ENCODE results near the gene STK31. TPM values are rescaled to one million over a fixed set of nuclear protein-coding genes. Genes with fewer than 3 reads are reported as not detected.
"Not testable (repeated sequence)": the region's sequence is repeated elsewhere in the genome, so short reads cannot be mapped to it uniquely, and the experiment has no call there.

Gene STK31
- total RNA-seq, 4 donors from 2014 or later = 2.1 TPM; not detected in 2

DNA sequence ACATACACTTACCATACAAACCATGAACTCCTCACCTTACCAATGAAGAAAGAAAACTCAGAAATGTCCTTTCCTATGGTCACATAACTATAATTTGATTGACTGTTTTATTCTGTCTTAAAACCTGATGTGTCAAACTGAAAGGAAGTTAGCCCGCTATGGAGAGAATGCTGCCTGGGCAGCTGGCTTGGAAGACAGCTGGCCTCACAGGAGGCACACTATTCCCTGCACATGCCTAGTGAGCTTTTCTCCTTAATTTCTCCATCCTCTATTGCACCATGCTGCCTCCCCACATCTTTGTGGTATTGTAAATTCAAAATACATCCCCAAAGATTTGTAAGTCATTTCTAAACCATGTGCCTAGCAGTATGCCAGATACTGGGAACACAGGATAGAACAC is 163.3 kb downstream of the STK31 start:
- Histone ChIP-seq H3K27ac (no peak overlapping the region), H3K36me3 (no peaks in the 10 kb centered on the region), H3K4me3 (no peak overlapping the region), H3K27me3 (no peaks in the 10 kb centered on the region), H3K4me1 (no peaks in the 10 kb centered on the region), H3K9me3 (no peaks in the 10 kb centered on the region)
- intact Hi-C loops (cut with DNase I; ENCODE audit: low total_unique reads) = no loop called here
- DNase-seq = no peak
- TF ChIP-seq, protein P1, sequence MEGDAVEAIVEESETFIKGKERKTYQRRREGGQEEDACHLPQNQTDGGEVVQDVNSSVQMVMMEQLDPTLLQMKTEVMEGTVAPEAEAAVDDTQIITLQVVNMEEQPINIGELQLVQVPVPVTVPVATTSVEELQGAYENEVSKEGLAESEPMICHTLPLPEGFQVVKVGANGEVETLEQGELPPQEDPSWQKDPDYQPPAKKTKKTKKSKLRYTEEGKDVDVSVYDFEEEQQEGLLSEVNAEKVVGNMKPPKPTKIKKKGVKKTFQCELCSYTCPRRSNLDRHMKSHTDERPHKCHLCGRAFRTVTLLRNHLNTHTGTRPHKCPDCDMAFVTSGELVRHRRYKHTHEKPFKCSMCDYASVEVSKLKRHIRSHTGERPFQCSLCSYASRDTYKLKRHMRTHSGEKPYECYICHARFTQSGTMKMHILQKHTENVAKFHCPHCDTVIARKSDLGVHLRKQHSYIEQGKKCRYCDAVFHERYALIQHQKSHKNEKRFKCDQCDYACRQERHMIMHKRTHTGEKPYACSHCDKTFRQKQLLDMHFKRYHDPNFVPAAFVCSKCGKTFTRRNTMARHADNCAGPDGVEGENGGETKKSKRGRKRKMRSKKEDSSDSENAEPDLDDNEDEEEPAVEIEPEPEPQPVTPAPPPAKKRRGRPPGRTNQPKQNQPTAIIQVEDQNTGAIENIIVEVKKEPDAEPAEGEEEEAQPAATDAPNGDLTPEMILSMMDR (IDR thresholded peaks at IDR 0.05) = no peak
- no peak for TF ChIP-seq POLR2A (IDR thresholded peaks at IDR 0.05)

DNA sequence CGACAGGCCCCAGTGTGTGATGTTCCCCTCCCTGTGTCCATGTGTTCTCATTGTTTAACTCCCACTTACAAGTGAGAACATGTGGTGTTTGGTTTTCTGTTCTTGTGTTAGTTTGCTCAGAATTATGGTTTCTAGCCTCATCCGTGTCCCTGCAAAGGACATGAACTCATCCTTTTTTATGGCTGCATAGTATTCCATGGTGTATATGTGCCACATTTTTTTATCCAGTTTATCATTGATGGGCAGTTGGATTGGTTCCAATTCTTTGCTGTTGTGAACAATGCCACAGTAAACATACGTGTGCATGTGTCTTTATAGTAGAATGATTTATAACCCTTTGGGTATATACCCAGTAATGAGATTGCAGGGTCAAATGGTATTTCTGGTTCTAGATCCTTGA is 166.5 kb downstream of the STK31 start:
- H3K4me1 ChIP-seq; DNase-seq; H3K36me3 ChIP-seq; intact Hi-C loops (cut with DNase I; ENCODE audit: low total_unique reads); H3K9me3 ChIP-seq; H3K27ac ChIP-seq; H3K27me3 ChIP-seq; H3K4me3 ChIP-seq: not testable (repeated sequence)

Other genes starting within 250 kb of the STK31 start
- gene IGF2BP3, start 239.7 kb upstream of the STK31 start, total RNA-seq = 10 to 100 TPM in 1 of 4 donors, not detected in 3; 45.8 TPM
- 100 to 1,000 TPM in 1 of 4 donors, 10 to 100 TPM in 3; 12.6 to 144 (median 80.6) TPM for gene TRA2A, start 178.2 kb upstream of the STK31 start, total RNA-seq
- 10 to 100 TPM in 3 of 4 donors, 1 to 10 TPM in 1; 1.3 to 29.1 (median 24.8) TPM for gene CCDC126, start 112.8 kb upstream of the STK31 start, total RNA-seq
- gene FAM221A, start 30.0 kb upstream of the STK31 start, total RNA-seq = 10 to 100 TPM in 1 of 4 donors, 1 to 10 TPM in 3; 4.7 to 11.5 (median 6.5) TPM